HL-60/S4 treated with retinoic acid at 250 ng/mL for 4 days and 3 days (cell line): ENCODE results near the gene CHRNE.
"Not testable (repeated sequence)": the region's sequence is repeated elsewhere in the genome, so short reads cannot be mapped to it uniquely, and the experiment has no call there.

ENCODE experiments used
- in situ Hi-C: fragments of 300-500 bp; cut with MboI; formaldehyde crosslinking; loops from 2 replicates; pipeline ENCODE4 v1.7.0; 2022; ENCODE audit warnings: low sequenced_read_pairs

The CHRNE gene

DNA sequence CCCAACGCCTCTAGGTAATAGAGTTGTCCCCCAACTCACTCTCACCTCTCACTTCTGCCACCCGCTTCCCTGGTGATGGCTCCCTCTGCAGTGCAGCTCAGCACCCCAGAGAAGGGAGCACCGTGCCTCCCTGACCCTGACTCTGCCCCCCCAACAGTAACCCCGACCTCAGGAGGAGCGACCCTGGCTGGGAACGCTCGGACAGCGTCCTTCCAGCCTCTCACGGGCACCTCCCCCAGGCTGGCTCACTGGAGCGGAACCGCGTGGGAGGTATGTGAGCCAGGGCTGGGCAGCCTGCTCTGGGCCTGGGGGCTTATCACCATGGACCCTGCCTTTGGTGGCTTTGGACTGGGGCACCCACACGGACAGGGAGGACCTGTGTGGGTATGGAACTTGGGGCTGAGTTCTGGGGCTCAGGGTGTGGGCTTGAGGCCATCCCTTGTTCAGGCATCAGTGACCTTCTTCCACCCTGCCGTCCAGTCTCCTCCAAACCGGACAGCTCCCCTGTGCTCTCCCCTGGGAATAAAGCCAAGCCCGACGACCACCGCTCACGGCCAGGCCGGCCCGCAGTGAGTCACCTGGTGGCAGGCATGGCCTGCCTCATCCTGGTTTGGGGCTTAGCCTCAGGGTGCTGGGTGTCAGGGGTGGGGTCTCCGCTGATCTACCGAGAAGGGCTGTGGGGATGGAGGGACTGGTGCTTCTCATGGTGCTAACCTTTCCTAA is 10.2 kb downstream of the CHRNE start:
- in situ Hi-C loops = loop anchor here (25.0 kb wide), 1 partner anchor 330 kb away; the partner anchor contains the start of genes GGT6 and MYBBP1A

- in situ Hi-C loops = loop anchor here (25.0 kb wide), 1 partner anchor 329 kb away; the partner anchor contains the start of genes GGT6 and MYBBP1A
Observed at GRCh38 chr17:4891411-4892410, 11.2 kb downstream of the CHRNE start.

DNA sequence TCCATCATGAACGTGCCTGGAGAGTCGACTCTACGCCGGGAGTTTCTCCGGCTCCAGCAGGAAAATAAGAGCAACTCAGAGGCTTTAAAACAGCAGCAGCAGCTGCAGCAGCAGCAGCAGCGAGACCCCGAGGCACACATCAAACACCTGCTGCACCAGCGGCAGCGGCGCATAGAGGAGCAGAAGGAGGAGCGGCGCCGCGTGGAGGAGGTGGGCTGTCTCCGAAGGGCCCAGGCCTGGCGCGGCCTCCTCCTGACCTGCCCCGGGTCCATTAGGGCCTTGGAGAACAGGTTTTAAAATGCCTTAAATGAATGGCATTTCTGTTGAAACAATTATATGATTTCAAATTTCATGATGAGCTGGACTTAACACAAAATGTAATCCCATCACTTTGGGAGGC is 15.3 kb downstream of the CHRNE start:
- in situ Hi-C loops = loop anchor here (10.0 to 25.0 kb wide), 2 partner anchors 173 to 325 kb away; partner anchors contain the start of genes ARRB2, GGT6 and MYBBP1A

GRCh38 chr17:4886830-4887229 is 16.1 kb downstream of the CHRNE start:
- in situ Hi-C loops = loop anchor here (10.0 to 25.0 kb wide), 2 partner anchors 172 to 325 kb away; partner anchors contain the start of genes ARRB2, GGT6 and MYBBP1A

- in situ Hi-C loops = loop anchor here (10.0 to 25.0 kb wide), 2 partner anchors 170 to 322 kb away; partner anchors contain the start of genes ARRB2, GGT6 and MYBBP1A
Observed at GRCh38 chr17:4884489-4884888, 18.4 kb downstream of the CHRNE start.

- in situ Hi-C loops = loop anchor here (10.0 to 25.0 kb wide), 2 partner anchors 167 to 320 kb away; partner anchors contain the start of genes ARRB2, GGT6 and MYBBP1A
Observed at GRCh38 chr17:4881761-4882555, 20.9 kb downstream of the CHRNE start.

DNA sequence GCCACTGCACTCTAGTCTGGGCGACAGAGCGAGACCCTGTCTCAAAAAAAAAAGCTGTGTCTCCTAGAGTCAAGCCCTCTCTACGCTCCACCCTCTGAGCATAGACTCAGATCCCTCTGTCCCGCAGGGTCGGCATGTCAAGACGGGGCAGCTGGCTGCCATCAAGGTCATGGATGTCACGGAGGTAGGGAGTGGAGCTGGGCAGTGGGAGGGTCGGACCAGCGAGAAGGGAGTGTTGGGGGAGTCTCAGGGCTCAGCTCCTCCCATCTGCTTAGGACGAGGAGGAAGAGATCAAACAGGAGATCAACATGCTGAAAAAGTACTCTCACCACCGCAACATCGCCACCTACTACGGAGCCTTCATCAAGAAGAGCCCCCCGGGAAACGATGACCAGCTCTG is 22.0 kb downstream of the CHRNE start:
- in situ Hi-C loops = loop anchor here (10.0 to 25.0 kb wide), 2 partner anchors 166 to 319 kb away; partner anchors contain the start of genes ARRB2, GGT6 and MYBBP1A

GRCh38 chr17:4879601-4880000 is 23.3 kb downstream of the CHRNE start:
- in situ Hi-C loops = loop anchor here (25.0 kb wide), 1 partner anchor 317 kb away; the partner anchor contains the start of genes GGT6 and MYBBP1A

DNA sequence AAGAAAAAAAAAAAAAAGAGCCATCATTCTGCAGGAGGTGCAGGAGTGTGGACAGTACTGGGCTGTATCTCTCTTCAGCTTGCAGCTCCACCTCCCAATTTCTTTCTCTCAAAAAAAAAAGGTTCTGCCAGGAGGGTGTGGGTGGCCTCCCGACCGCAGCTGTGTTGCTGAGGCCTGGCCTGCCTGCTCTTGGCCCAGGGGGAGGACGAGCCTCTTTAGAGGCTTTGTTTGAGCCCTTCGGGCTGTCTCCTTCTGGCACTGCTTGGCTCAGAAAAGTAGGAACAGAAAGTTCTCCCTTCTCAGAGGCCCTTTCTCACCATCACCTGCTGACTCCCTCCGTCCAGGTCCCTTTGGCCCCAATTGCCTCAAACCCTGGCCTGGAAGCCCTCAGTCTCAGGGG is 25.8 kb downstream of the CHRNE start:
- in situ Hi-C loops = loop anchor here (25.0 kb wide), 1 partner anchor 315 kb away; the partner anchor contains the start of genes GGT6 and MYBBP1A

DNA sequence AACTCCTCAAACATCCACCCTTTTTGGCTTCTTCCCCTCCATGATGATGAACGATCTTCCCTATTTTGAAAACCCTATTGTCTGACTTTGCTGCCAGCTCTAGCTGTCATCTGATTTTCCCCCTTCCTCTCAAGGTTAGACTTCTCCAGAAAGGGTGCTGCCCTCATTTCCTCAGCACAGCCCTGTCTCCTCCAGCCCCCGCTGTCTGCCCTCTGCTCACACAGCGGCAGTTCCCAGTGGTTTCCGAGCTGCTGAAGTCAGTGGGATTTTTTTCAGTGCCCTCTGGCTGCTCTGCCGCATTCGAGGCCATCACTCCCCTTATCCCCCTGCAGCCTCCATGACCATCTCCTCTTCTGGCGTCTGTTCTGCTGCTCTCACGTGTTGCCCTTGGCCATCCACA is 30.1 kb downstream of the CHRNE start:
- in situ Hi-C loops = no loop called here

DNA sequence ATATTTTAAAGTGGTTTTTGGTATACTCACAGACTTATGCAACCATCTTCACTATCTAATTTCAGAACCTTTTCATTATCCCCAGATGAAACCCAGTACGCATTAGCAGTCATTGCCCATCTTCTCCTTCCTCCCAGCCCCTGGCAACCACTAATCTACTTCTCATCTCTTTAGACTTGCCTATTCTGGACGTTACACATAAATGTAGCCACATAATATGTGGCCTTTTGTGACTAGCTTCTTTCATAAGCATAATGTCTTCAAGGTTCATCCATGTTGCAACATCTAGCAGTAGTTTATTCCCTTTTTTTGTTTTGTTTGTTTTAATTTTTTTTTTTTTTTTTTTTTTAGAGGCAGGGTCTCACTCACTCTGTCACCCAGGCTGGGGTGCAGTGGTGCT is 32.0 kb downstream of the CHRNE start:
- in situ Hi-C loops = no loop called here

- in situ Hi-C loops = not testable (repeated sequence)
Observed at GRCh38 chr17:4869058-4869998, 33.6 kb downstream of the CHRNE start.

DNA sequence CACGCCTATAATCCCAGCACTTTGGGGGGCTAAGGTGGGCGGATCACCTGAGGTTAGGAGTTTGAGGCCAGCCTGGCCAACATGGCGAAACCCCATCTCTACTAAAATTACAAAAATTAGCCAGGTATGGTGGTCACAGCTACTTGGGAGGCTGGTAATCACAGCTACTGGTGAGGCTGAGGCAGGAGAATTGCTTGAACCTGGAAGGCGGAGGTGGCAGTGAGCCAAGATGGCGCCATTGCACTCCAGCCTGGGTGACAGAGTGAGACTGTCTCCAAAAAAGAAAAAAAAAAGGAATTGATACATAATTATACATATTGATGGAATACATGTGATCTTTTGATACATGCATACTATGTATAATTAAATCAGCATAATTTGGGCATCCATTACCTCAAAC is 35.4 kb downstream of the CHRNE start:
- in situ Hi-C loops = not testable (repeated sequence)

GRCh38 chr17:4863321-4863720 is 39.6 kb downstream of the CHRNE start:
- in situ Hi-C loops = no loop called here

- in situ Hi-C loops = no loop called here
Observed at GRCh38 chr17:4862720-4863119, 40.2 kb downstream of the CHRNE start.

DNA sequence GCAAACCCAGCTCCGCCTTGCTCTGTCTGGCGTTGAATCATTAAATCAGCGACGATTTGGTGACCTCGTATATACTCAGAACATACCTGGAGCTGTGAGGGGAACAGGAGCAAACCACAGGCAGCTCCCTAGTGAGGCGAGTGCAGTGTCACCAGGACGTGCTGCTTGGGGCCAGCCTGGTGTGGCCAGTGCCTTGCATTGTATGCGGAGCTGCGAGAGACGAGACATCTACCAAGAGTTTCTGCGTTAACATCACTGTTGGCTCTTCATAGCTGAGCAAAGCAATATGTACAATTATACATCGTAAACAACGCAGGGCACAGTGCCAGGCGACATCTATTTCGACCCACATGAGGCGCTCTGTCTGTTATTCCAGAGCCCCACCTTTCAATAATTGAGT is 41.8 kb downstream of the CHRNE start:
- in situ Hi-C loops = no loop called here

DNA sequence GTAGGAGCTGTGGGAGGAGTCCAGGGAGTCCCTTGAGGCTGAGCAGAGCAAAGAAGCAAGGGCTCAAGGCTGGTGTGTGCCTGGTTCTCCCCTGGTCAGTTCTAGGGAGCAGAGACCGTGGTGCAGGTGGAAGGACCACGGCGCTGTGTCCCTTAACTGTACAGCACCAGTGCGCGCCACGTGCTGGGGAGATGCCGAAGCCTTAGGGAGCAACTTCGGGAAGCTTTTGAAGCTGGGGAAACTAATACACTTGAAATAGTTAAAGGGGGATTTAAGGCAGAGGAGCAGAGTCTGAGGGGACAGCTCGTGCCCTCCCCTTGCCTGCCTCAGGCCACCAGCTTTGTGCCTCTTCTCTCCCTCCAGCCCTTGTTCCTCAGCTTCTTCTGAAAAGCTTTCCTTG is 42.2 kb downstream of the CHRNE start:
- in situ Hi-C loops = no loop called here

GRCh38 chr17:4859816-4860625 is 42.9 kb downstream of the CHRNE start:
- in situ Hi-C loops = no loop called here
